KBM-7 (cell line): ENCODE data around the gene PTPRE.
"Not testable (repeated sequence)": the region's sequence is repeated elsewhere in the genome, so short reads cannot be mapped to it uniquely, and the experiment has no call there.

Experiments
- DNase-seq: peaks from one replicate; pipeline ENCODE4 v3.0.0-alpha.2; 2015
- in situ Hi-C: fragments of 300-500 bp; cut with MboI; formaldehyde crosslinking; loops from 2 replicates; pipeline ENCODE4 v1.14.3; 2020; ENCODE audit warnings: low sequenced_read_pairs, low pct_unique_long_range_greater_than_20kb, mixed read lengths

The PTPRE gene

GRCh38 chr10:128084364-128084763 lies 177.5 kb downstream of the PTPRE start:
- DNase-seq: no peak

GRCh38 chr10:128084991-128085390 lies 178.1 kb downstream of the PTPRE start:
- no peak for DNase-seq
- in situ Hi-C loops: no loop called here

More at GRCh38 chr10:128084364-128084763, 177.5 kb downstream of the PTPRE start:
- in situ Hi-C loops: no loop called here

GRCh38 chr10:128086003-128086863 lies 179.3 kb downstream of the PTPRE start:
- in situ Hi-C loops: no loop called here
- DNase-seq: no peak

GRCh38 chr10:128087146-128087883 lies 180.4 kb downstream of the PTPRE start:
- no peak for DNase-seq
- in situ Hi-C loops: no loop called here

- in situ Hi-C loops: no loop called here
- DNase-seq: no peak
These were observed 181.2 kb downstream of the PTPRE start for GRCh38 chr10:128087884-128088709.

GRCh38 chr10:128091636-128092210 lies 184.8 kb downstream of the PTPRE start:
- in situ Hi-C loops: no loop called here
- no peak for DNase-seq

GRCh38 chr10:128092454-128092853 lies 185.6 kb downstream of the PTPRE start:
- in situ Hi-C loops: no loop called here
- DNase-seq: no peak

- in situ Hi-C loops, DNase-seq: not testable (repeated sequence)
These were observed 187.7 kb downstream of the PTPRE start for GRCh38 chr10:128094596-128094995.

GRCh38 chr10:128095027-128095752 lies 188.3 kb downstream of the PTPRE start:
- DNase-seq: peak; percentile 18
- in situ Hi-C loops: no loop called here

- peak; percentile 7 for DNase-seq
- in situ Hi-C loops: no loop called here
These were observed 189.0 kb downstream of the PTPRE start for GRCh38 chr10:128095753-128096469.

GRCh38 chr10:128096486-128097199 lies 189.7 kb downstream of the PTPRE start:
- no peak for DNase-seq
- in situ Hi-C loops: no loop called here

GRCh38 chr10:128097783-128098182 lies 190.9 kb downstream of the PTPRE start:
- DNase-seq: no peak
- in situ Hi-C loops: no loop called here

- DNase-seq: no peak
- in situ Hi-C loops: no loop called here
These were observed 191.7 kb downstream of the PTPRE start for GRCh38 chr10:128098631-128099030.

- in situ Hi-C loops: no loop called here
These were observed 193.0 kb downstream of the PTPRE start for GRCh38 chr10:128099901-128100300.

GRCh38 chr10:128101901-128102300 lies 195.0 kb downstream of the PTPRE start:
- no peak for DNase-seq
- in situ Hi-C loops: no loop called here

More at GRCh38 chr10:128099901-128100300, 193.0 kb downstream of the PTPRE start:
- no peak for DNase-seq

- no peak for DNase-seq
- in situ Hi-C loops: no loop called here
These were observed 195.8 kb downstream of the PTPRE start for GRCh38 chr10:128102480-128103228.
